ENCODE data around the gene SMPD3.

DNA sequence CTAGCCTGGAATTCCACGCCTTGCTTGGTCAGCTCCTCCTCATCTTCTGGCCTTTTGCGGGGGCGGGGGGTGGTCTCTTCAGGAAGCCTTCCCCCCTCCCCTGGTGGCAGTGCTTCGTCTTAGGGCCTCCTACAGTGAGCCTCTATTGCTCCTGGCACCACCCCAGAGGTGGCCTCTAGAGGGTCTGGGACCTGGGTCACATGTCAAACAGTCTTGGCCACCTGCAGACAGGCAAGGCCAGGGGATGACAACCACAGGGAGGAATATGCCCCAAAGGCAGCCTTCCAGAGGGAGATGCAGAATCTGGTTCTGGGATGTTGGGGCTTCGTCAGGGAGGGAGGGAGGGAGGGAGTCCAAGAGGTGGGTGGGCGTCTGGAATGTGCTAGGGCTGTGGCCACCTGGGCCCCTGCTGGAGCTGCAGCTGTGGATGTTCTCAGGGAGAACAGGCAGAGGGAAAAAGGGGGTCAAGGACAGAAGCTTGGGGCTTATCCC, 50.6 kb downstream of the SMPD3 start:
- TF ChIP-seq CTCF (IDR thresholded peaks at IDR 0.05) (no peak), EP300 (IDR thresholded peaks at IDR 0.05) (no peak)
